NCI-H2029 treated with DMSO at 0.1 percent for 48 hours (cell line): Measurements from ENCODE around the gene DLGAP1.
A peak's percentile ranks its signal among the peaks of the same experiment; 100 is the strongest.
"Not testable (repeated sequence)": the region's sequence is repeated elsewhere in the genome, so short reads cannot be mapped to it uniquely, and the experiment has no call there.

Experiments
- DNase-seq: peaks from one replicate; lab custom pipeline; 2025; lab: John Stamatoyannopoulos, UW

The DLGAP1 gene

DNA sequence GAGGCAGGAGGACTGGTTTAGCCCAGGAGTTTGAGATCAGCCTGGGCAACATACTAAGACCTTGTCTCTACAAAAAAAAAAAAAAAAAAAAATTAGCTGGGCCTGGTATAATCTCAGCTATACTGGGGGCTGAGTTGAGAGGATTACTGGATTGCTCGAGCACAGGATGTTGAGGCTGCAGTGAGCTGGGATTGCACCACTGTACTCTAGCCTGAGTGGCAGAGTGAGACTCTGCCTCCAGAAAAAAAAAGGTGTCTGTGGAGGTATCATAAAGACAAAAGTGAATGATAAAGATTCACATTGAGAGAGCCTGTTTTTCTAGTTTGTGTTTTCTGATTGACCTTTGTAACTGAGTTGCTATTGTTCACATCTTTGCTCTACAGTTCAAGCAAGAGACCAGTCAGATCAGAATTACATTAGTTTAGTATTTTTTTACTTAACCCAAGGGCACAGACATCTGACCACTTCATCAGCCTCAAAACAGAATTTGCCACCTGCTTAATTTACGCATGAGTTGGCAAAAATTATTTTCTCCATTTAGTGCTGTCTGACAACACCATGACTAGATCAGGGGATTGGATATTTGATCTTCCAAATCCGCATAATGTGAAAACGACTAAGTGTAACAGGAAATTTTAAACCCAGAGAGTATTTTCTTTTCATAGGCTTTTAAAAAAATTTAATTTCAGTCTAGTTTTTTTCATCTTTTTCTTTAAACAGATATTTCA is 734.1 kb downstream of the DLGAP1 start:
- peak; percentile 33 for DNase-seq

DNA sequence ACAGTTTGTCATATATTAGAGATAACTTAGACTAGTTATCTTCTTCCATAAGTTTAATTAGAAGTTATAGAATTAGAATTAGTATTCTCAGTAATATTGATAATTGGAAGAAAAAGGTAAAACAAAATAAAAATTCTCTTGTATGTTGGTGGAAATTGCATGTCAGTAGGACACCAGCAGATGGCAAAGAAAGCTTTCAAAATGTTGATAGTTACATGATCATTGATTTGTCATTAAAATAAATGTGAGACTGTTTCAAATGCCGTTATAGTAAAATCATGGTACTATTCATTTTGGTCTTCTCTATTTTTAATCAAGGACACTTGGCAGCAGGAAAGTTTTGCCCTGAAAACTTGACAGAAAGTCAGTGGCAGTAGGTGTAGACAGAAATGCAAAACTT is 734.9 kb downstream of the DLGAP1 start:
- DNase-seq: no peak

- DNase-seq: no peak
Observed at GRCh38 chr18:3717376-3718025, 737.6 kb downstream of the DLGAP1 start.

DNA sequence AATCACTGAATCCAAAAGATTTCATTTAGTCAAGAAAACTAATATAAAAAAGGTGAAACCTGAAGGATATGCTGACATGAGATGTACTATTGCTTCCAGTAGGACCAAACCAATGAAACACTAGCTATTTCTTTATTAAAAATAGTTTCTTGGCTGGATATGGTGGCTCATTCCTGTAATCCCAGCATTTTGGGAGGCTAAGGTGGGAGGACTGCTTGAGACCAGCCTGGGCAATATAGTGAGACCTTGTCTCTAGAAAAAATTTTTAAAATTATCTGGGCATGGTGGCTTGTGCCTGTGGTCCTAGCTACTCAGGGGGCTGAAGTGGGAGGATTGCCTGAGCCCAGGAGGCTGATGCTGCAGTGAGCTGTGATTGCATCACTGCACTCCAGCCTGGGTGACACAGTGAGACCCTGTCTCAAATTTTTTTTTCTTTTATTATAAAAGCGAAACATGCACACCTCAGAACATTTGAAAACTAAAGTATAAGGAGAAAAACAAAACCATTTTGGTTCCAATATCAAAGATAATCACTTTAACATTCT is 738.9 kb downstream of the DLGAP1 start:
- no peak for DNase-seq

- peak; percentile 87 for DNase-seq
Observed at GRCh38 chr18:3715231-3716080, 739.7 kb downstream of the DLGAP1 start.

DNA sequence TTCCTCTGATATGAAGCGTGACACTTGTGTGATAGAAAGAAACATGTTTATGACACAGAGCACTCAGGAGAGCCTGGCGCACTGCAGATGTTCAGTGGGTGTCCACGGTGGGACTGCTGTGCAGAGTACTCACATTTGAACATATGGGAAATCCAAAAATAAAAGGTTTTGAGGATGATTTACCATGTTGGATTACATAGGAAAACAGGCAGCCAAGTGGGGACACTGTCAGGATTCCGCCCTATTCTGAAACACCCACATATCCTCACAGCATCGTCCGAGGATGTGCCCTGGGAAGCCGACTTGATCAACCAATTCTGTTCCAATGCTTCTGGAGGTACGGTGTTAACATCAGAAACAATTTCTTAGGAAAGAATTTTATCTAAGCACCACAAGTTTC is 741.4 kb downstream of the DLGAP1 start:
- DNase-seq: no peak

- no peak for DNase-seq
Observed at GRCh38 chr18:3713166-3713565, 741.9 kb downstream of the DLGAP1 start.

DNA sequence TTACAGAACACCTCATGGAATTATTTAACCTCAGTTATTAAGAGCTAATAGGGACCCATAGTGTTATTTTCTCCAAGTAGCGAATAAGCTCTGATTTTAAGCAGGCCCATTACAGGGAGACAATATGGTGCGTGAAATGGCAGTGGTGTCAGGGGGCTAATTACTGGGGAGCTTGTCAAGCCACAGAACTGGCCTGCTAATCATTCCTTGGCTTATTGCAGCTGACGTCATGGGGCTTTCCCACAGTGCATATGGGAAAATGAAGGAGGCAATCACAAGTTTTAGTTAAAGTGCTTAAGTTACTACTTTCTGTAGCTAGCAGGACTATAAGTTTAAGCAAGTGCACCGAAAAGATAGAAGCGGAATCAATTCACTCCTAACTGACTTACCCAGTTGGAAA is 742.6 kb downstream of the DLGAP1 start:
- DNase-seq: no peak

DNA sequence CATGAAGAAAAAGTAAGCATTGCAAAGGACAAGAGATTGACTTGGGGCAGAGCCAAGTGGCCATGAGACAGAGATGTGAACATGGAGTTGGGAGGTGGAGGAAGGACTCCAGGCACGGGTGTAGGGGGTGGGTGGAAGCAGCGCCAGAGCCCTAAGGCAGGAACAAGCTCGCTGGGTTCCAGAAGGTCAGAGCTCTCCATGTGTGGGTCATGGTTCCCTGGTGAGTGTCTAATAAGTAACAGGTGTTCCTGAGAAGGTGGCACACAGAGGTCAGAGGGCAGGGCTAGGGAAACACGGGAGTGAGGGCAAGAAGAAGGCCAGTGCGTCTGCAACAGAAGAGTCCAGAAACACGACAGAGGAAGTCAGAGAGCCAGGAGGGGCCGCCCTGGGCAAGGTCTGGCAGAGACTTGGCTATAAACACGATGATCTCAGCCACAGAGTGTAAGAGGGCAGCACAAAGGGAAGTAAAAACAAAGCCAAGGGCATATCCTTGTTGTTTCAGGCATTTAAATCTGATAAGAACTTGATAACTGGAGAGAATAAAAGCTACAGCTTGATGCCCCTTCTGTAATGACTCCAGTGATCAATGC is 744.3 kb downstream of the DLGAP1 start:
- DNase-seq: peak; percentile 61

DNA sequence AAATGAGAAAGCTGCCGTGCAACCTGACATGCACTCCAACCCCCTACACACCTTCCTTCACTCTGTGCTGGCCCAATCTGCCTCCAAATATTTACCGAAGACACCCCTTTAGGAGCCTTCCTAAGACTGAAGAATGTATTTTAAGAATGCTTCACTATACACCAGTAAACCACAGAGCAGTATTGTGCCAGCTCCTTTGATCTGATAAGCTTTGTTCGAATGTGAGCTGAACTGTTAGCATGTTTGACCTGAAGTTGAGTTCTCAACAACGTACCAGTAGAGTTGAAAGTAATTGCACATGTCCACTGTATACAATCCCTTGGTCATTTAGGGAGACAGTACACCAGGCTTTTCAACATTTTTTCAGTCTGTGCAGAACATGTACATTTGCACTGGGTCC is 745.9 kb downstream of the DLGAP1 start:
- no peak for DNase-seq

- no peak for DNase-seq
Observed at GRCh38 chr18:3706279-3707097, 748.6 kb downstream of the DLGAP1 start.

GRCh38 chr18:3704556-3705344 is 750.4 kb downstream of the DLGAP1 start:
- DNase-seq: no peak

DNA sequence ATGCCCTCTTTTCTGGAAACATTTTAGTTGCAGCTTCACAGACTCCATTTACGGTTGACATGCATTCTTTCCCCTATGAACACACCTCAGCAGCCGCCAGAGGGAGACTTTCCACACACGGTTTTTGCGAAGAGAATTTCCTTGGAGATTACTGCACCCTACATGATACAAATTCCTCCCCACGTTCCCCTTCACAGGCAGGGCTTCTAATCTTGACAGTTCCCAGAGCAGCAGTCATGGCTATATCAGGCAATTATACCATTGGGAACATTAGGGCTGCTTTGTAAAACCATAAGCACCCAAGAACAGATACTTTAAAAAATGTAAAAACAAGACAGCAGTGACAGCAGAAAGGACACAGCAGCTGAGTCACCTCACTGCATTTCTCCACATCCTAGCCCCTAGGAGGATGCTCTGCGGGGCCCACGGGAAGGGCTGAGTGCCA is 751.4 kb downstream of the DLGAP1 start:
- DNase-seq: no peak

DNA sequence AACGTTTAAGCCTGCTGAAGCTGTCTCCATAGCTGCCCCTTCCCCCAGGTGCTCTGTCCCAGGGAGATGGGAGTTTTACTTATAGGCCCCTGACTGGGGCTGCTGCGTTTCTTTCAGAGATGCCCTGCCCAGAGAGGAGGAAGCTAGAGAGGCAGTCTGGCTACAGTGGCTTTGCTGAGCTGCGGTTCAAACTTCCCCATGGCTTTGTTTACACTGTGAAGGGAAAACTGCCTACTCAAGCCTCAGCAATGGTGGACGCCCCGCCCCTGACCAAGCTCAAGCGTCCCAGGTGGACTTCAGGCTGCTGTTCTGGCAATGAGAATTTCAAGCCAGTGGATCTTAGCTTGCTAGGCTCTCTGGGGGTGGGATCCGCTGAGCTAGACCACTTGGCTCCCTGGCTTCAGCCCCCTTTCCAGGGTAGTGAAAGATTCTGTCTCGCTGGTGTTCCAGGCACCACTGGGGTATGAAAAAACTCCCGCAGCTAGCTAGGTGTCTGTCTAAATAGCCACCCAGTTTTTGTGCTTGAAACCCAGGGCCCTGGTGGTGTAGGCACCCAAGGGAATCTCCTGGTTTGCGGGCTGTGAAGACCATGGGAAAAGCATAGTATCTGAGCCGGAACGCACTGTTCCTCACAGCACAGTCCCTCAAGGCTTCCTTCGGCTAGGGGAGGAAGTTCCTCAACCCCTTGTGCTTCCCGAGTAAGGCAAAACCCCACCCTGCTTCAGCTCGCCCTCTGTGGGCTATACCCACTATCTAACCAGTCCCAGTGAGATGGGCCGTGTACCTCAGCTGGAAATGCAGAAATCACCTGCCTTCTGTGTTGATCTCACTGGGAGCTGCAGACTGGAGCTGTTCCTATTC is 755.2 kb downstream of the DLGAP1 start:
- not testable (repeated sequence) for DNase-seq

GRCh38 chr18:3694030-3694778 is 760.9 kb downstream of the DLGAP1 start:
- DNase-seq: not testable (repeated sequence)

DNA sequence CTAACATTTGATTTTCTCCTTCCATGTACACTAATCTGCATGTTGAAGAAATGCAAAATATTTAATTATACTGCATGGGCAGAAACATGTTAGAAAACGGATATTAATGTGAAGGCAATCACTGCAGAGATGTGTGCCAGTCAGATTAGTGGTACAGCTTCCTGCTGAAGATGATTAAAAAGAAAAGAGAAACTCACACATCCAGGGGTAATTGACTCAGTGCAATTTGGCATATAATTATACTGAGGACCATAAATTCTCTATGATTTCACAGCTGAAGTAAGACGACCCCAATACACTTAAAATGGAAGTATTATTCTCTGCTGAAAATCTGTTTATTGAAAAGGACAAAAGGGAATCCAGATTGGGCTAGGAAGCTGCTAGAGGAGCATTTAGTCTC is 761.7 kb downstream of the DLGAP1 start:
- DNase-seq: no peak

DNA sequence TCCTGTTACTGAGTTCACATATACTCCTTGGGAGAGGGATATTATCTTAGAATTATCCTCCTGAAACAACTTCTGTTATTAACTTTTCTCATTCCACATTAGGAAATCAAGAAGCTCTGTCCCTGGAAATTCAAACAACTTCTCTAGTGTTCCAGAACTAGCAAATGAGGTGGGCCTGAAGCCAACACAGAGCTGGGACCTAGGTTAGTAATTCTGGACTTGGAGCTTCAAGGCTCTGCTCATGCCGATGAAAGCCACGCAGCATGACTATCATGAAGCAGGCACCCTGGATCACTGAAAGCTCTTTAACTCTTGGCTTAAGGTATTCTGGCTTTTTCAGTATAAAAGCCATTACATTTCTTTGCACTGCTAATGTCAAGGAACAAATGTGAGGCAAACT is 762.4 kb downstream of the DLGAP1 start:
- no peak for DNase-seq

GRCh38 chr18:3692113-3692621 is 762.9 kb downstream of the DLGAP1 start:
- DNase-seq: peak; percentile 78
